Measurements from ENCODE around the gene SVIL.

The SVIL gene

GRCh38 chr10:29438271-29438670 lies 196.5 kb downstream of the SVIL start:
- TF ChIP-seq CTCF (IDR thresholded peaks at IDR 0.05; ENCODE audit: low read depth, low read length) = no peak
- Histone ChIP-seq H3K27me3 (no peaks in the 10 kb centered on the region), H3K4me3 (ENCODE audit: low read depth, low read length) (no peak overlapping the region), H3K9me3 (no peaks in the 10 kb centered on the region), H3K36me3 (no peaks in the 10 kb centered on the region), H3K4me1 (no peaks in the 10 kb centered on the region)
- DNase-seq = no peak

GRCh38 chr10:29437871-29438270 lies 196.9 kb downstream of the SVIL start:
- H3K4me3 ChIP-seq (ENCODE audit: low read depth, low read length) = no peak overlapping the region
- no peaks in the 10 kb centered on the region for H3K27me3 ChIP-seq
- H3K4me1 ChIP-seq = no peaks in the 10 kb centered on the region
- no peak for TF ChIP-seq CTCF (IDR thresholded peaks at IDR 0.05; ENCODE audit: low read depth, low read length)
- no peaks in the 10 kb centered on the region for H3K9me3 ChIP-seq
- H3K36me3 ChIP-seq = no peaks in the 10 kb centered on the region
- no peak for DNase-seq

DNA sequence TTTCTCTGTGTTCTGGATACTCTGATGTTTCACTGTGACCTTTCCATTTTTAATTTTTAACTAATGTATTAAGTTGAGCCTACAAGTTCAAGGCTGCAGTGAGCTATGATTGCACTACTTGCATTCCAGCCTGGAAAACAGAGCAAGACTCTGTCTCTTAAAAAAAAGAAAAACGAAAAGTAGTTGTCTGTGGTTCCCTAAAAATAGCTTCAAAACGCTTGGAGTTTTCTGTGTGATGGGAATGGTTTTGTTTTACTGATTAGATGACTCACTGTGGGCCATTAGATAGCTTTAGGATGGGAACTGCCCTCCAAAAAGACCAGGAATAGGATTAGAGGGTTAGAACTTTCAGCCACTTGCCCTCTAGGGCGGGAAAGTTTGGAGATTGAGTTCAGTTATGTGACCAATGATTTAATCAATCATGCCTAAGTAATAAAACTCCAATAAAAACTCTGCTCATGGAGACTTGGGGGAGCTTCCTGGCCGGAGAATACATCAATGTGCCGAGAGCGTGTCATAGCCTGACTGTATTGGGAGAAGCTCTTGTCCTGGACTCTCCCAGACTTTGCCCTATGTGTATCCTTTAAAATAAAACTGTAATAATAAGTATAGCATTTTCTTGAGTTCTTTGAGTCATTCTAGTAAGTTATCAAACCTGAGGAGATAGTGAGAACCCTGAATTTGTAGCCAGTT lies 198.8 kb downstream of the SVIL start:
- no peaks in the 10 kb centered on the region for H3K36me3 ChIP-seq
- no peak overlapping the region for H3K4me3 ChIP-seq (ENCODE audit: low read depth, low read length)
- no peaks in the 10 kb centered on the region for H3K27me3 ChIP-seq
- no peak for DNase-seq
- H3K4me1 ChIP-seq = no peaks in the 10 kb centered on the region
- H3K9me3 ChIP-seq = no peaks in the 10 kb centered on the region
- TF ChIP-seq CTCF (IDR thresholded peaks at IDR 0.05; ENCODE audit: low read depth, low read length) = no peak

GRCh38 chr10:29434111-29434510 lies 200.7 kb downstream of the SVIL start:
- no peaks in the 10 kb centered on the region for H3K36me3 ChIP-seq

DNA sequence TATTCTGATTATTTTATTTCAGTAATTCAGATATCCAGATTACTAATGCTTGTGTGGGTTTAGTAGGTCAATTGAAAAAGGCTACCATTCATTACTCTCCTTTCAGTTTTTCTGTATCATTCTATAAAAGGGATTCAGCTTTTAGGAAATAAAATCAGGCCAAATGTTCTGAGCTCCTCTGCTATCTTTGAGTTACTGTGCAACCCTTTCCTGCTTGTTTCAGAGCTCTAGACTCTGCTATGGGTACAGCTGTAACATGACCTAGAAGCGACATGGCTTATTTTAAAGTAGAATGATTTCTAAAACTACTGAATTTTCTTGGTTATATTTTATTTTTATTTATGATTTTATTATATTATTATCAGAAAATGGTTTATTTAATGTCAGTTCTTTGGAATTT lies 203.1 kb downstream of the SVIL start:
- no peak overlapping the region for H3K4me3 ChIP-seq (ENCODE audit: low read depth, low read length)
- H3K4me1 ChIP-seq = no peaks in the 10 kb centered on the region
- no peaks in the 10 kb centered on the region for H3K9me3 ChIP-seq
- DNase-seq = no peak
- H3K36me3 ChIP-seq = no peaks in the 10 kb centered on the region
- H3K27me3 ChIP-seq = no peaks in the 10 kb centered on the region
- TF ChIP-seq CTCF (IDR thresholded peaks at IDR 0.05; ENCODE audit: low read depth, low read length) = no peak

More at GRCh38 chr10:29434111-29434510, 200.7 kb downstream of the SVIL start:
- no peak for TF ChIP-seq CTCF (IDR thresholded peaks at IDR 0.05; ENCODE audit: low read depth, low read length)
- Histone ChIP-seq H3K27me3 (no peaks in the 10 kb centered on the region), H3K4me1 (no peaks in the 10 kb centered on the region), H3K9me3 (no peaks in the 10 kb centered on the region), H3K4me3 (ENCODE audit: low read depth, low read length) (no peak overlapping the region)
- no peak for DNase-seq

GRCh38 chr10:29430101-29430500 lies 204.7 kb downstream of the SVIL start:
- H3K4me3 ChIP-seq (ENCODE audit: low read depth, low read length) = no peak overlapping the region

More at GRCh38 chr10:29430101-29430500, 204.7 kb downstream of the SVIL start:
- H3K4me1 ChIP-seq = no peaks in the 10 kb centered on the region
- no peak for DNase-seq
- H3K36me3 ChIP-seq = no peaks in the 10 kb centered on the region
- TF ChIP-seq CTCF (IDR thresholded peaks at IDR 0.05; ENCODE audit: low read depth, low read length) = no peak
- no peaks in the 10 kb centered on the region for H3K27me3 ChIP-seq
- no peaks in the 10 kb centered on the region for H3K9me3 ChIP-seq
